Suprapubic skin (tissue), 4 donors: ENCODE data around the gene DDX5. TPM values are rescaled to one million over a fixed set of nuclear protein-coding genes. Genes with fewer than 3 reads are reported as not detected.

ENCODE experiments used
- DNase-seq, 2 donors: peaks; one replicate each; pipeline ENCODE4 v3.0.0-alpha.2; 2019; ENCODE audit warnings: low spot score in 2 of 2
- H3K27ac ChIP-seq: fragments of 200-600 bp; sonication (generic); one replicate; pipeline ENCODE4 v1.5.1; 2019
- H3K27me3 ChIP-seq: fragments of 200-600 bp; sonication (generic); one replicate; pipeline ENCODE4 v1.5.1; 2019
- H3K36me3 ChIP-seq: fragments of 200-600 bp; sonication (generic); one replicate; pipeline ENCODE4 v1.5.1; 2019
- H3K4me1 ChIP-seq: fragments of 200-600 bp; sonication (generic); one replicate; pipeline ENCODE4 v1.5.1; 2019
- H3K4me3 ChIP-seq: fragments of 200-600 bp; sonication (generic); one replicate; pipeline ENCODE4 v1.5.1; 2019; ENCODE audit warnings: mild to moderate bottlenecking
- H3K9me3 ChIP-seq: fragments of 200-600 bp; sonication (generic); one replicate; pipeline ENCODE4 v1.5.1; 2019
- EP300 ChIP-seq: sonication (generic); formaldehyde crosslinking; IDR thresholded peaks from one replicate; pipeline ENCODE4 v1.6.1; 2017; ENCODE audit warnings: antibody characterized with exemption
- POLR2A ChIP-seq, 2 donors: fragments of 450-650 bp; IDR thresholded peaks; one replicate each; pipeline ENCODE4 v1.6.1; 2017; ENCODE audit warnings: antibody characterized with exemption in 2 of 2, mild to moderate bottlenecking in 2 of 2, moderate library complexity in 2 of 2
- POLR2AphosphoS5 ChIP-seq, 3 donors: sonication (generic); formaldehyde crosslinking; IDR thresholded peaks; one replicate each; pipeline ENCODE4 v1.6.1; 2017; ENCODE audit warnings: antibody characterized with exemption in 3 of 3
- WGBS: methylation state at CpG from one replicate; pipeline ENCODE4 v1.1.5; 2018; 5-methylcytosine and 5-hydroxymethylcytosine counted together
- total RNA-seq, 4 donors: library from RNA; depleted of rRNA; stranded (reverse); fragments of >200 nt; gene quantifications; one replicate each; pipeline ENCODE4 v1.1.0, GENCODE V29; 2016
- TF ChIP-seq, protein P1 (sequence below), 2 donors: fragments of 200-600 bp in 1 of 2; fragments of 450-650 bp in 1 of 2; sonication (generic) in 1 of 2; IDR thresholded peaks; one replicate each; pipeline ENCODE4 v1.5.1; 2016 to 2019; ENCODE audit warnings: antibody characterized with exemption in 2 of 2, mild to moderate bottlenecking in 1 of 2, moderate library complexity in 1 of 2

The DDX5 gene
- total RNA-seq, 4 donors from 2014 or later: 532 to 1,402 (median 922) TPM

DNA sequence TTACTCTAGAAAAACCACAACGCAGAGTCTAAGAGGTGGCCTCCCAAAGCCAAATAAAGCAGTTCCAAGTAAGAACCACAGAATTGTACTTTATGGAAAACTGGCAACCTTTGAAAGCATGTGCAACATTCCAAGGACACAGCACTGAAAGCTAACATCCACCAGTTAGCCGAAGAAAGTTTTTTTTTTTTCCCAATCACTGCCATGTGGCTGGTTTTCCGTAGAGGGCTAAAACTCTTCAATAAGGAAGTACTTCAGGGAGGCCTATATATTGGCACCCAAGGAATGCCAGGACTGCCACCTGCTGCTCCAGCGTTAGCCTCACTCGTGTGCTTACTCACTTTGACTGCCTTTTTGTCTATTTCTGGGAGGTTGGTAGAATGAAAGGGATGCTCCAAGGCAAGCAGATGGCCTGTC, 25.9 kb upstream of the DDX5 start:
- TF ChIP-seq EP300: no peak
- no peak for TF ChIP-seq POLR2A (IDR thresholded peaks at IDR 0.05)
- TF ChIP-seq POLR2AphosphoS5 (IDR thresholded peaks at IDR 0.05): no peak
- TF ChIP-seq, protein P1, sequence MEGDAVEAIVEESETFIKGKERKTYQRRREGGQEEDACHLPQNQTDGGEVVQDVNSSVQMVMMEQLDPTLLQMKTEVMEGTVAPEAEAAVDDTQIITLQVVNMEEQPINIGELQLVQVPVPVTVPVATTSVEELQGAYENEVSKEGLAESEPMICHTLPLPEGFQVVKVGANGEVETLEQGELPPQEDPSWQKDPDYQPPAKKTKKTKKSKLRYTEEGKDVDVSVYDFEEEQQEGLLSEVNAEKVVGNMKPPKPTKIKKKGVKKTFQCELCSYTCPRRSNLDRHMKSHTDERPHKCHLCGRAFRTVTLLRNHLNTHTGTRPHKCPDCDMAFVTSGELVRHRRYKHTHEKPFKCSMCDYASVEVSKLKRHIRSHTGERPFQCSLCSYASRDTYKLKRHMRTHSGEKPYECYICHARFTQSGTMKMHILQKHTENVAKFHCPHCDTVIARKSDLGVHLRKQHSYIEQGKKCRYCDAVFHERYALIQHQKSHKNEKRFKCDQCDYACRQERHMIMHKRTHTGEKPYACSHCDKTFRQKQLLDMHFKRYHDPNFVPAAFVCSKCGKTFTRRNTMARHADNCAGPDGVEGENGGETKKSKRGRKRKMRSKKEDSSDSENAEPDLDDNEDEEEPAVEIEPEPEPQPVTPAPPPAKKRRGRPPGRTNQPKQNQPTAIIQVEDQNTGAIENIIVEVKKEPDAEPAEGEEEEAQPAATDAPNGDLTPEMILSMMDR (IDR thresholded peaks at IDR 0.05): no peak
- Histone ChIP-seq H3K27ac (no peak overlapping the region), H3K4me3 (no peak overlapping the region), H3K36me3 (peaks cover 100% of the 10 kb centered on the region), H3K9me3 (no peaks in the 10 kb centered on the region), H3K4me1 (peaks cover 6% of the 10 kb centered on the region), H3K27me3 (no peaks in the 10 kb centered on the region)
- DNase-seq: no peak
- 41% methylated on average over 5 of the region's 5 CpGs for WGBS

DNA sequence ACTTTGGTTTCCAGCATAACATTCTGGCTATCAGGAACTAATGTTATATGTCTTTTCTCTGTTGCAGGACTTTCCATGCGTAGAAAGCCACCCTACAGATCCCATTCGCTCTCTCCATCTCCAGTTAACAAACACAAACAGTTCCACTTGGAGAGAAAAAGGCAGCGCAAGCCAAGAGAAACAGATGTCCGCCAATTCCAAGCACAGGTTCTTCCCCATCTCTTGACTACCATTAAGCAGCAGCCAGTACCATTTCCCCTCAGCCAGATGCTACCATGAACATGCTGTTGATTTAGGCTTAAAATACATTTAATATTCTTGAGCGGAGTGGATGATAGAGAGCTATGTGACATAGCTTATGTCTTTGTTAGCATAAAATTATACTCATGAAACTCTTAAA, 23.1 kb upstream of the DDX5 start:
- TF ChIP-seq POLR2A (IDR thresholded peaks at IDR 0.05) (no peak), EP300 (no peak), POLR2AphosphoS5 (IDR thresholded peaks at IDR 0.05) (no peak)
- TF ChIP-seq, protein P1 (IDR thresholded peaks at IDR 0.05): no peak
- 95% methylated on average over 5 of the region's 5 CpGs for WGBS
- Histone ChIP-seq H3K36me3 (peaks cover 99% of the 10 kb centered on the region), H3K27me3 (no peaks in the 10 kb centered on the region), H3K9me3 (no peaks in the 10 kb centered on the region), H3K27ac (no peak overlapping the region), H3K4me1 (peaks cover 6% of the 10 kb centered on the region), H3K4me3 (no peak overlapping the region)
- DNase-seq: no peak

DNA sequence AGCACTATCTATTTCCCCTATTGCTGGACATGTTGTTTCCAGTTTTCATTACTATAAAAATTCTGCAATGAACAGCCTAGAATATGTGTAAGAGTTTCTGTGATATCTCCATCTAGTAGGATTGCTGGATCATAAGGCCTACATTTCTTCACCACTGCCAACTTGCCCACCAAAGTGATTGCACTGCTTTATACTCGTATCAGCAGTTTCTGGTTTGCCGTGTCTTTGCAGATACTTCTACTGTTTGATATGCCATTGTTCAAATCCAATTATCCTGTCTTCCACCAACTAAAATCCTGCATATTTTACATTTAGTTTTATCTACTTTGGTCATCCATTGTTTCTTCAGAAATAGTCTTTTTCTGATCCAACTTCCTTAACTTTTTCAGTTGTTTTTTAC, 21.8 kb upstream of the DDX5 start:
- Histone ChIP-seq H3K36me3 (peaks cover 97% of the 10 kb centered on the region), H3K9me3 (no peaks in the 10 kb centered on the region), H3K27me3 (no peaks in the 10 kb centered on the region), H3K27ac (no peak overlapping the region), H3K4me3 (no peak overlapping the region), H3K4me1 (peaks cover 6% of the 10 kb centered on the region)
- WGBS: 87% methylated on average over 2 of the region's 2 CpGs
- TF ChIP-seq POLR2A (IDR thresholded peaks at IDR 0.05): no peak
- no peak for TF ChIP-seq POLR2AphosphoS5 (IDR thresholded peaks at IDR 0.05)
- TF ChIP-seq, protein P1 (IDR thresholded peaks at IDR 0.05): no peak
- TF ChIP-seq EP300: no peak
- DNase-seq: no peak

DNA sequence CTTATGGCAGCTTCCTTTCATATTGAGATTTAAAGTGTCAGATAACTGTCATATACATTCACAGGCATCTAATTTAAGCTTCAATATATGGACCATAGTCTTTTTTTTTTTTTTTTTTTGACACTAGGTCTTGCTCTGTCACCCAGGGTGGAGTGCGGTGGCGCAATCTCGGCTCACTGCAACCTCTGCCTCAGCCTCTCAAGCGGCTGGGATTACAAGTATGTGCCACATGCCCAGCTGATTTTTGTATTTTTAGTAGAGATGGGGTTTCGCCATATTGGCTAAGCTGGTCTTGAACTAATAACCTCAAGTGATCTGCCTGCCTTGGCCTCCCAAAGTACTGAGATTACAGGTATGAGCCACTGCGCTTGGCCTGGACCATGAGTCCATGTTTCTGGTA, 14.3 kb upstream of the DDX5 start:
- TF ChIP-seq, protein P1 (IDR thresholded peaks at IDR 0.05): no peak
- TF ChIP-seq POLR2A (IDR thresholded peaks at IDR 0.05) (no peak), POLR2AphosphoS5 (IDR thresholded peaks at IDR 0.05) (no peak), EP300 (no peak)
- 95% methylated on average over 6 of the region's 6 CpGs for WGBS
- Histone ChIP-seq H3K4me3 (no peak overlapping the region), H3K36me3 (peaks cover 97% of the 10 kb centered on the region), H3K27me3 (no peaks in the 10 kb centered on the region), H3K9me3 (no peaks in the 10 kb centered on the region), H3K27ac (no peak overlapping the region), H3K4me1 (no peaks in the 10 kb centered on the region)
- no peak for DNase-seq

DNA sequence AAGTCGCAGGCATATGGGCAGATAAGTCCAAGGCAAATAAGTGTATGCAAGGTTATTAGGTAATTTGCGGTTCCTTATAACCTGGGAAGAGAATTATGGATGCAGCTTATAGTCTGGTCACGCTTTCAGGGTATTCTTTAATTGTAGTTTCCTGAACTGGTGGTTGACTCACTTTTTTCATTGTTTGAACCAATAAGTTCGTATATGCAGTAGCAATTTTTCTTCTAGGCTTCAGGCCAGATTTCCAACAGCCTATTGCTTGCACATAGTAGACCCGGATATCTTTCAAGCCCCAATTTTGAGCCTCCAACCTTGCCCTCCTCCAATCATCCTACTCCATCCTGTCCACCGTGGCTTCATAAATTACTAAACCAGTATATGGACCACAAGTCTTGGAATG, 13.5 kb upstream of the DDX5 start:
- no peak overlapping the region for H3K4me3 ChIP-seq
- H3K9me3 ChIP-seq: no peaks in the 10 kb centered on the region
- H3K27me3 ChIP-seq: no peaks in the 10 kb centered on the region
- WGBS: 93% methylated on average over 6 of the region's 6 CpGs
- H3K4me1 ChIP-seq: no peaks in the 10 kb centered on the region
- peaks cover 97% of the 10 kb centered on the region for H3K36me3 ChIP-seq
- H3K27ac ChIP-seq: no peak overlapping the region
- DNase-seq: no peak
- TF ChIP-seq, protein P1 (IDR thresholded peaks at IDR 0.05): no peak
- no peak for TF ChIP-seq POLR2AphosphoS5 (IDR thresholded peaks at IDR 0.05)
- no peak for TF ChIP-seq POLR2A (IDR thresholded peaks at IDR 0.05)
- TF ChIP-seq EP300: no peak
